GM18517 (cell line): Measurements from ENCODE around the gene CNGB1.

Experiments used
- ATAC-seq: cut with Tn5 transposase; IDR thresholded peaks from one replicate; pipeline ENCODE4 v1.9.1; 2021; ENCODE audit warnings: mild to moderate bottlenecking, moderate library complexity; ENCODE audit not compliant: unreplicated experiment

Gene CNGB1

DNA sequence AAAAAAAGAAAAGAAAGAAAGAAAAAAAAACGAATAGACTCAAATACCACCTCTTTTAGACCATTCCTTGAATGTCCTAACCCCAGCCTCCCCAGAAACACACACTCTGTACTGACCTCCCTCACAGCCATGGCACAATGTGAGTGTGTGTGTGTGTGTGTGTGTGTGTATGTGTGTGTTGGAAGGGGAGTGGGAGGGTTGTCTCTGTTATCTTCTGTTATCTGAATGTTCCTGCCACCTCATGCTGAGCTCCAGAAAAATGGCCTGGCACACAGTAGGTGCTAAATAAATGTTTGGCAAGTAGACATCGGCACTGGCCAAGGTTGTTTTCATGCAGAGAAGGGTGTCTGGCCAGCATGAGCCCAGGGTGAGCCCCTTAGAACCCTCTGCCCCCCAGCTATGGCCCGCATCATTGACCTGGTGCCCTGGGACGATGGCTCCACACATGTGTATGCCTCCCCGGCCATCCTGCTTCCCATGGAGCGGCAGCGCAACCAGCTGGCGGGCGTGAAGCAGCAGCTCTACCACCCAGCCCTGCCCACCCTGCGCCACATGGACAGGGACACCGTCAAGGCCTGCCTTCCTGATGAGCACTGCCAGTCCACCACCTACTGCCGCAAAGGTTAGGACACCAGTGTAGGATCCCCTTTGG lies 6.6 kb upstream of the CNGB1 start:
- ATAC-seq: no peak

DNA sequence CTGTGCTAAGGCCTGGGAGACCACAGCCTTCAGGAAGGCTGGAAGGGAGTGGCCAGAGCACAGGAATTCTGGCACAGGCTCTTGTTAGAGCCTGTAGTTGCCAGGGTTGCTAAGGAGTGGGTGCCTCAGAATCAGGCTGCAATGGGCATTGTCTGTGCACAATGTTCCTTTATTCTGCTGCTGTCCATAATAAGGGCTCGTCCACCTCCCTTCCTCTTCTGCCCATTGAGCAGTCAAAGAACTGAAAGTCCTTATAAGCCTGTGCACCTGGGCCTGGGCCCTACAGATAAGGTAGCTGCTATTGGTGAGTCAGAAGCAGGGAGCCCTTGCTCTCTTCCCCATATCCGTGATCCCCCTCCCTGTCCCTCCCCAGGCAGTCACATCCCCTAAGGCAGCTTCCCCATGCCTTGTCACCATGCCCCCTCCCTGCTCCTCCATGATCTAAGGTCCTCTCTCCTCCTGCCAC lies 5.4 kb upstream of the CNGB1 start:
- no peak for ATAC-seq

DNA sequence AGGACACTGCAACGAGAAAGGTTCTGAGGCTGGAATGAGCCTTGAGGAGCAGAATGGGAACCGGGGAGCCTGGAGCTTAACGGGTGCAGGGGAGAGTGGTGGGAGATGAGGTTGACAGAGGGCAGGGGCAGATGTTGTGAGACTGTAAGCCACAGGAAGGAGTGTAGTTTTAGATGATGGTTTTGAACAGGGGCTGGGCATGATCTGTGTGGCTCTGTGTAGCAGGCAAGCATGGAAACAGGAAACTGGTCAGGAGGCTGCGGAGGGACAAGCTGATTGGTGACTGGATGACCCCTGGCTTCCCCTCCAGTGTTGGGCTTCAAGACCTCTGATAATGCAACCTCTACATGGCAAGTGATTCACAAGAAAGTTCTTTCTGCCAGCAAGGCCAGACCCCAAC lies 1.4 kb upstream of the CNGB1 start:
- no peak for ATAC-seq

DNA sequence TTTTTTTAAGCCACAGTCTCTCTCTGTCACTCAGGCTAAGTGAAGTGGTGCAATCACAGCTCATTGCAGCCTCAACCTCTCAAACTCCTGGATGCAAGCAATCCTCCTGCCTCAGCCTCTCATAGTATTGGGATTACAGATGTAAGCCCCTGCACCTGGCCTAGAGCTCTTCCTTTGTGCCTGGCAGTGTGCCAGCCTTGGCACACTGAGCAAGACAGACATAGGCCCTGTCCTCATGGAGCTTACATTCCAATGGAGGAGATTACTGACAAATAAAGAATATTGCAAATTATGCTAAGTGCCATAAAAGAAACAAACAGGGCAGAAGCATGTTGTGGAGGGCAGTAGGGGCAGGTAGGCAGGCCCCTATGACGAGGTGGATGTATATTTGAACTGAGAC lies 920 bp upstream of the CNGB1 start:
- no peak for ATAC-seq

DNA sequence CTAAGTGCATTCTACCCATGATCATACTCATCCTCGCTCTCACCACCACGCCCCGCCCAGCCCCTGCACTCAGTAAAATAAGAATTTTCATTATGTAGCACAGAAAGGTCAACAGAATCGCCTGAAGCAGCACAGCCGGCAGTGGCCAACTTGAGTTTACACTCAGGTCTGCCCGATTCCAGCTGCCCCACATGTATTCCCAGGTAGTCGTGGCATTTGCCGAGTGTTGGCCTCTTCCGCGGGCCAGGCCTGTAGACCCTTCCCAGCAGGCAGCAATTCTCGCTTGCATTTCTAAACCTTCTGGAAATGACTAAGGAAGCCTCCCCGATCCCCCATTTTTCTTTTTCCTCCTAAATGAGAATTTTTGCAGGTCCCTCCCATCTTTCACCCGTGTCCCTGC lies 609 bp downstream of the CNGB1 start:
- no peak for ATAC-seq

DNA sequence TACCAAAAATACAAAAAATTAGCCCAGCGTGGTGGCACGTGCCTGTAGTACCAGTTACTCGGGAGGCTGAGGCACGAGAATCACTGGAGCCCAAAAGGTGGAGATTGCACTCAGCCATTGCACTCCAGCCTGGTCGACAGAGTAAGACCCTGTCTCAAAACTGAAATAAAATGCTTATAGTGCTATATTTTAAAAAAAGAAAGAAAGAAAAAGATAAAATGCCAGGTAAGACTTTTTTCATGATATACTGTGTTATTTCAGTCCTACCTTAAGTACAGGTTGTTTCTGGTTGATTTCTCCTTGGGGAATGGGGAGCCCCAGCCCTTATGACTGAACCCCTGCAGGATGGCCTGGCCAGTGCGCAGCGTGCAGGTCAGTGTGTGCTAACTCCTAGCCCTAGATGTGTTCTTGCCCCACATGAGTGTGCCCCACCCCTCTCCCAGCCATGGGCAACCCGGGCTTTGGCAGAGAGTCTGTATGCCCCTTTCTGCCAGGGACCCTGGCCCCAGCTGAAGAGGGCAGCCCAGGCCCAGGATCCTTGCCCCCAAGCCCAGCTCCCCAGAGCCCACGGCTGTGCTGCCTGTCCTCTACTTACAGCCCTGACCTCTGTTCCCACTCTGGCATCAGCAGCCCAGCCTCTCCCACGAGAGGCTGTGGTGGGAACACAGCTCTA lies 1.3 kb downstream of the CNGB1 start:
- ATAC-seq: no peak

DNA sequence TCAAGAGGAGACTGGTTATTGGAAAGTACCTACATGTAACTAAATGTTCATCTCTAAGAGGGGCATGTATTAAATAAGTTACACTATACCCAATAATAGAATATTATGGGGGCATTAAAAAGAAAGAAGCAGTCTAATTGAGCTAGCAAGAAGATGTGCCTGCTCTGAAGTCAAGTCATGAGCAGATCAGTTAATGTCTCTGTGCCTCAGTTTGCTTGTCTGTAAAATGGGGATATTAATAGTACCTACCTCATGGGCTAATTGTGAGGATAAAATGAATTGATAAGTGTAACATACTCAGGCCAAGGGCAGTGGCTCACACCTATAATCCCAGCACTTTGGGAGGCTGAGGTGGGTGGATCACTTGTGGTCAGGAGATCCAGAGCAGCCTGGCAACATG lies 3.0 kb downstream of the CNGB1 start:
- no peak for ATAC-seq

DNA sequence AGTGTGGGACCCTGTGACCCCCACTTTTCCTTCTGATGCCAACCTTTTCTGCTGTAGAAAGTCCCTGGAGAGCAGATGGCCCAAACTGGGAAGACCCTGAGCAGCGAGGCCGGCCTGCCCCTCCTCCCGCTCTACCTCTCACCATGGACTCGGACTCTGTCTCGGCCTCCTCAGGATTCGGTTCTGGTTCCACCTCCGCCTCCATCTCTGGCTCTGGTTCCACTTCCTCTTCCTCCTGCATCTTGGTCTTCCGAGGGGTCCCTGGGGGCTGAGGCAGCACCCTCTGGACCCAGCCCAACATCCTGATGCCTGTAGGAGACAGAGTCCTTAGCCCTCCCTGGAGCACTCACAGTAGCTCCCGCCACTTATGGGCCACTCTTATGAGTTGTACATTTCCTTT lies 3.9 kb downstream of the CNGB1 start:
- no peak for ATAC-seq

DNA sequence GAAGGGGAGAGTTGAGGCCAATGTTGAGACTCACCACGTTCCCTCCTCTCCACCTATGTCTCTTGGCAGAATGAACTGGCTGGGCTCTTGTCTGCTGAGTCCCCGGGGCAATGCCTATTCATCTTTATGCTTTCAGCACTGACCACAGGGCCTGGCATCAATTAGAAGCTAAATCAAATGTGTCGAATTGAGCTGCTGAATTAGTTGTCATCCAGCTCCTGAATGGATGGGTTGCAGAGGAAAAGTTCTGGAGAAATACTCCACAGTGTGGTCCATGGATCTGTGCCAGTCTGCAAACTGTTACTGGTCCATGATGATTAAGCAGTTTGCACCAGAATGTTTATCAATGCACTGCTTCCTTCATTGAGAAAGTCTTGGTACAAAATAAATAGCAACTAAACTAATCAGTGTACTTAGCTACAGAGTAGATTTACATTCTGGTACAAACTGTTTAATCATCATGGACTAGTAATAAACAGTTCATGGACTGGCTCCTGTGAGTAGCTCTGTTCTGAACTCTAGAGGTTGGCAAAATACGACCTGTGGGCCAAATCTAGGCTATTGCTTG lies 4.6 kb downstream of the CNGB1 start:
- no peak for ATAC-seq

DNA sequence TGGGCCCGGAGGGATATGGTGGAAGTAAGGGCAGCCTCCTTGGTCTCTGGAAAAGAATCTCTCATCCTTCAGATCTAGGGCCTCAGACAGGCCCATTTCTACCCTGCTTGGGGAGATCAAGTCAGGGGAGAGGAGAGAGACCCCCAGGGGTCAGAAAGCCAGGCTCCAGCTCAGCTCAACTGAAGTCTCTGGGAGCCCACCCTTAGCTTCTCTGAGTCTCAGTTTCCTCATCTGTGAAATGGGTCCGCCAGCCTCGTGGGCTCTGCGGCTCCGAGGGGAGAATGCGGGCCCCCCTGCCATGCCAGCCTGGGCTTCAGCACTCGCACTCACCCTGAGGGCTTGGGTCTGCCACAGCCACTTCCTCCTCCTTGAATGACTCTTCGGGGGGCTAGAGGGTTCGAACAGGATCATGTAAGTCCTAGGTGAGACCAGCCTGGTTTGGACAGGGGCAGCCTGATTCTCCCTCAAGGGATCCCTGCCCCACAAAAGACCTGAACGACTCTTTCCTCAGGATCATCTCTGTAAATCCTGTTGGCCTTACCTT lies 6.7 kb downstream of the CNGB1 start:
- ATAC-seq: no peak

DNA sequence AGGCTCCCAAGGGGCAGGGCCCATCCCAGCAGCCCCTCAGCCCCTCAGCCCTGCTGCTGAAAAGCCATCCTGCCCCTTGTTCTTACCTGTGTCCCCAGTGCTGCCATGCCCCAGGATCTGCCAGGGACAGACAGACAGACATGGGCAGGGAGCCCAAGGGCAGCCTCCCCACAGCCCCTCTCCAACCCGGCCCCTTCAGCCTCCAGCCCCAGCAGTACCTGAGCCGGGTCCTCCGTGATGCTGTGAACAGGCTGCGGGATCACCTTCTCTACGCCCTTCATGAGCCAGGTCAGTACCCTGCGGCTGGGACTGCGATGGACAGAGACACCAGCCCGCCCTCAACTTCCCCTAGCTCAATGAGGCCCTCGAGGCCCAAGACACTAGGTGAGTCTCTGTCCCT lies 8.2 kb downstream of the CNGB1 start:
- ATAC-seq: no peak

DNA sequence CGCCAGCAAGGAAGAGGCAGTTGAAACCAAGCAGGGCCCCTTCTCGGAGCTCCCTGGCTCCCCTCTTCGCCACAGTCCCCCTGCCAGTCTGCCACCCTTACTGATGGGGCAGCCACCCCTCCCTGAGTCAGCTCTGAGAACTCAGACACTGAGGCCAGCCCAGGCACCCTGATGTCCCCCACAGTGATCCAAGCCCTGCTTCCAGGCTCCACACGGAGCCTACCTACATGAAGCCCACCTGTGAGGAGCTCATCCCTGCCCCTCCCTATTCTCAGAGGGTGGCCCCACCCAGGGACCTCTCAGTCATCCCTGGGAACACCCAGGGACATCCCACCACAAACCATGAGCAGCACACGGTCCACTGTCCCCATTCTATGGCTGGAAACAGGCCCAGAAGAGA lies 8.9 kb downstream of the CNGB1 start:
- no peak for ATAC-seq

DNA sequence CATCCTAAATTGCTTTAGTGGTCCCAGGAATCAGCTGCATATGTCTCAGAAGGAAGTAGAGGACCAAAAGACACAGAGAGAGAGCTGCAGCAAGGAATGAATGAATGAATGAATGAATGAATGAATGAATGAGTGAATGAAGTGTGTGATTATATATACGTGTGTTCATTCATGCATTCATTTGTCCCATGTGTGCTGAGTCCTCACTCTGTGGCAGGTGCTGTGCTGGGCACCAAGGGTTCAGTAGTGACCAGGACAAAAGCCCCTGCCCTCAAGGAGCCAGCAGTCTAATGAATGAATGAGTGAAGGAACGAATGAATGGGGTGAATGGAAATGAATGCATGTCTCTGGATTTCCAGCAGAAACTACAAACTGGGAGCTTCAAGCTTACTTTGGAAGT lies 9.4 kb downstream of the CNGB1 start:
- ATAC-seq: no peak

DNA sequence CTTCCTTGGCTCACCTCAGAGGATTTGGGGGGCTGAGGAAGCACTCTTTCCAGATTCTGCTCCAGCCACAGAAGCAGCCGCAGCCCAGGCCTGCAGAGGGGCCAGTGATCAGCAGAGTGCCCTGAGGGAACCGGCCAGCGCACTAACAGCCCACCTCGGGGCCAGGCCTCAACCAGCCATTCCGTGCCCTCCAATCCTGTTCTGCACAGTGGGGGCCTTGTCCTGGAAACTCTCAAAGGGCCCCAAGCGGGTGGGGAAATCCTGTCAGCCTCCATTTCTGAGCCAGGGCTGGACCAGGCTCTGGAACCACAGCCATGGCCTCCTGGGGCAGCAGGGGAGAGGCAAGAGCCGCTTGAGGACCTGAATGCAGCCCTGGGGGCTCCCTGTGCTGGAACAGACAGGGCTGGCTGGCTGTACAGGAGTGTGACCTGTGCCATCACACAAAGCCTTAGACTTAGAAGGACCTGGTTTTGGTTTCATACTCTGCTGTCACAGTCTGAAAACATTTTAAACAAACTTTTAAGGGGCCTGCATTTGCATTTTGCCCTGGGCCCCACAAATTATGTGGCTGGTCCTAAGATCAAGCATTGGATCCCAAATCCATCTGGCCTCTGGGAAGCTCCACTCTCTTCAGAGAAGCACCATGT lies 10.0 kb downstream of the CNGB1 start:
- no peak for ATAC-seq

DNA sequence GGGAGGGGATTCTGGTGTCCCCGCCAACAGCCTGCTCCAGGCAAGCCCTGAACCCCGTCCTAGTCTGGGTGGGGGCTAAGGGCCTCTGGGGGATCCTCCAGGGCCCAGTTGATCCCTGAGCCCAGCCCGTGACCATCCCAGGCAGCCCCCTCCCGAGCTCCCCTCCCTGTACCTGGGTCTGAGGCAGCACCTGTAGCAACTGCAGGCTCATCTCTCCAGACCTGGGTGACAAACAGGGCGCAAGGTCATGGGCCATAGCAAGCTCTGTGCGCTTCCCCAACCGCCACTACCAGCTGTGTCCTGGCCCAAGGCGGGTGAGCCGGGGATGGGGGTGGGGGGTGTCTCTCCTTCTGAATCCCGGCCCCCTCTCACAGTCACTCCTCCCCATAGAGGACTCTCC lies 10.6 kb downstream of the CNGB1 start:
- no peak for ATAC-seq

DNA sequence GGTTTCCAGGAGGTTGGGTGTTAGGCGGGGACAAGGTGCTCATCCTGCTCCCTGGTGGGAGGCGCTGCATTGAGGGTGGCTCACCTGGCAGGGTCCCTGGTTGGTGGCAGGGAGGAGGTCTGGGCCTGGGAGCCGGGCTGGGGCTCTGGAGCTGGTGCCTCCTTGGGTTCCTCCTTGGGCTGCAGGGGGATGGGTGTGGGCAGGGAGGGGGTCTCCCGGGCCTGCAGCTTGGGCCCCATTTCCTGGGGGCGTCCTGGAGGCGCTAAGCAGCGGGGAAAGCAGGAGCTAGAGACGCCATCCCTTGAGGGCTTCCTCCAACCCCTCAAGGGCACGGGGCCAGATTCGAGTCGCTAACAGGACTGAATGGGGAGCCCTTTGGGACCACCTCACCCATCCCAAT lies 11.1 kb downstream of the CNGB1 start:
- ATAC-seq: no peak

DNA sequence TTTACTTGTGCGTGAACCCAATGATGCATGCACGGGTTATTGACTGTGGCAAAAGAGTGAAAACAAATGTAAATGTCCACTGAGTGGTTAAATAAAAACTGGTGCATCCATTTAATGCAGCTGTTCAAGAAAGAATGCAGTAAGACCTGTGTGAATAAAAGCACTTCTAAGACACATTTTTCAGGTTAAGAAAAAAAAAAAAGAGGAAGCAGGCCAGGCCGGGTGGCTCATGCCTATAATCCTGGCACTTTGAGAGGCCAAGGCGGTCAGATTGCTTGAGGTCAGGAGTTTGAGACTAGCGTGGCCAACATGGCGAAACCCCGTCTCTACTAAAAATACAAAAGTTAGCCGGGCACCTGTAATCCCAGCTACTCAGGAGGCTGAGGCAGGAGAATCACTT lies 11.8 kb downstream of the CNGB1 start:
- no peak for ATAC-seq

DNA sequence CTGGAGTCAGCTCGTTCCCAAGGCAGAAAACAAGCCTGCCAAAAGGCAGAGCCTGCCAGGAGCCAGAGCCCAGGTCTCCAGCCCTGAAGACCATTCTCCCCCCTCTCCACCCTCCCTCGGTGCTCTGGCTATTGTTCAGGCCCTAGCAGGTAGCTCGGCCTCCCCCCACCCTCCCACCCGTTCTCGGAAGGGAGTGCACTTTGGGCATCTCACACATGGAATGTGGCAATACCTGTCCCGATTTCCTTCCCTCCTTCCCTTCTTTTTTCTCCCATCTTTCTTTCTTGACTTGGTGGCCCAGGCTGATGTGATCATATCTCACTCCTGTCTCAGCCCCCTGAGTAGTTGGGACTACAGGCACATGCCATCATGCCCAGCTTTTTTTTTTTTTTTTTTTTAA lies 12.4 kb downstream of the CNGB1 start:
- ATAC-seq: no peak

DNA sequence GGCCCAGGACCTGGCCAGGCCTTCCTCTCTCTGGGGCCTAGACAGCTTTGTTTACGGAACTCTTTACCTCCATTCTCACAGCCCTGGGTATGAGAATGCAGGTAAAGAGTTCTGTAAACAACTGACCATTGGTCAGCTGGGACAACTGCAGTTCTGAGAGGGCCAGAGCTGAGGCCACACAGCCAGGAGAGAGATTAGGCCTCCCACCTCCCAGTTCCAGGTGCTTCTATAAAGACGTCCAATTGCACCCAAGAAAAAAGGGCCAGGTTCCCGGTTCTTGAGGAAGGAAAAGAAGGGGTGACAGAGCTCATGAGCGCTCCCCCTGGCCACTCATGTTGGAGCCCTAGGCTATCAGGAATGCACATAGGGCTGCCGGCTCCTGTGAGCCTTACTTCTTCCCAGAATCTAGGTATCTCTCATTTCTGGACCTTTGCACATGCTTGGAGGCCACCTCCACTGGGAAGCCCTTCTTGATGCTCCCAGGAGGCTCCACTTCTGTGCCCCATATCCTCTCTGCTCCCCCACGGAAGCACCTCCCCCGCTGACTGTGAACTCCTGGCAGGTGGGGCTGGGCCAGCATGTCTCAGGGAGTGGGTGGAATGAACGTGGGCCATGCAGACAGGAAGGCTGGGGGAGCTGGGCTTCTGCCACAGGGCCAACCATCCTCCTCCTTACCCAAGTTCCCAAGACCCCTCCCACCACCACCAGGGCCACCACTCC lies 13.1 kb downstream of the CNGB1 start:
- no peak for ATAC-seq

DNA sequence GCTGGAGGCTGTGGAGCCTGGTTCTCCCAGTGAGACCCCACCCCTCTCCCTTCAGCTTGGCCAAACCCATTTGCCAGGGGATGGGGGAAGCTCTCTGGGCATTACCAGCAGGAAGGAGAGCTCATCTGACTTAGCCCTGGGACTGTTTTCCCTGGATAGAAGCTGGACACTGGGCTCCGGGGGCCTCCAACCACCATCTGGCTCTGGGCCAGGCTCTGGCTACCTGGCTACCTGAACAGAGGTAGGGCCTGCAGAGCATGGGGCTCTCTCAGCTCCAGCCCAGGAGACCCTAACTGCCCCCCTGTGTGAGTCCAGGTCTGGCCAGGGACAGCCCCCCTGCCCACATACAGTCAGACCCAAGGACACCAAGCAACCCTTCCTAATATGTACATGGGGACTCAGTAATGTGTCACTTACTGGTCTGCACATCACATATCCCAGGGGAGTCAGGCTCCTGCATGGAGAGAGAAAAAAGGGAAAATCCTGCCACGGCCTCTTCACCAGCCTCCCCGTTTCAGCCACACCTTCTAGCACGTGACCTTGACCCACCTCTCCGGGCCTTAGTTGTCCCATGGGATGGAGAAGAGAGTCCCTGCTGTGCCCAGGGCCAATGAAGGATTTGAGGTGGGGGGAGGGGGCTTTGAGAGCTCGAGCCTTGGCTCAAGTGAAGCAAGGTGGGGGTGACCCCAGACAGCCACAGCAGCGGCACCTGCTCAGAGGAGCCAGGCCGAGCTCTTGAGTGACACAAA lies 13.8 kb downstream of the CNGB1 start:
- ATAC-seq: no peak
